Stimulated activated CD8-positive, alpha-beta memory T cell treated with anti-CD3 and anti-CD28 coated beads, Interleukin-15, amount 100 ng/mL, for 24 hours (primary cell): Measurements from ENCODE around the gene RGS21.

Experiments
- DNase-seq: peaks from one replicate; pipeline ENCODE4 v3.0.0-alpha.2; 2020; ENCODE audit warnings: low read depth

Gene RGS21

GRCh38 chr1:192378878-192379277, 62.1 kb downstream of the RGS21 start:
- no peak for DNase-seq

DNA sequence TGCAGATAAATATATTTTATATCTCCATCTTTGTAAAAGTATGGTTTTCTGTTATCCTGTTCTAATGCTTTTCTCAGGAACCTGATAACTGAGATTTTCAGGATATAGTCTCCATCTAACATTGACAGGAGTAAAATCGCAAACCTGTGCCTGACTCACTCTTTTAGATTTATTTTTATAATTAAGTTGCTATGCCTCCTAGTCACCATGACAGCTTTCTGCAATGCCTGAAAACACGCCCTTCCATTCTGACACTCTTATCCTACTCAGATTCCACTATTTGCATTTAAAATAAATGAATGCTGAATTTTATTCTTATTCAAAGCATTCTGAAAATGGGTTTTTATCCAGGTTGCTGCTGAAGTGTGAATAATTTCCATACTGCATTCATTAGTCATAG, 62.8 kb downstream of the RGS21 start:
- no peak for DNase-seq

GRCh38 chr1:192382758-192383157, 66.0 kb downstream of the RGS21 start:
- DNase-seq, result no peak

- no peak for DNase-seq
Observed at GRCh38 chr1:192386051-192386650, 69.4 kb downstream of the RGS21 start.

DNA sequence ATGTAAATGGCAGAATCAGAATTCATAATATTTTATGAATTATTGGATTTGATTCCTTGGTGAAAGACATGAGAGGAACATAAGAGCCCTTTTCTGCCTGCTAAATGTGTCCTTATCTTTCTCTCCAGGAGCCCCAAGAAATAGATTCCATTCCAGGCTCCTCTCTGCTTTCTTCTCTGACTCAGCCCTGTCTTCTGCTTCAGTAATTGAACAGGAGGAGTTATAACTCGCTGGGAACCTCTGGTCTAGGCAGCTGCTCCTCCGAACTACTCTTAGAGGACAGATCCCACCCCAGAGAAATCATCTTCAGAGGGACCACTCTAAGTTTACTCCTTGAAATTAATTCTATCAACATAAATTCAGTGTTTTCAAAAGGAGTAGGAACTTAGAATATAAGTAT, 78.4 kb downstream of the RGS21 start:
- no peak for DNase-seq

- no peak for DNase-seq
Observed at GRCh38 chr1:192395895-192396294, 79.1 kb downstream of the RGS21 start.

DNA sequence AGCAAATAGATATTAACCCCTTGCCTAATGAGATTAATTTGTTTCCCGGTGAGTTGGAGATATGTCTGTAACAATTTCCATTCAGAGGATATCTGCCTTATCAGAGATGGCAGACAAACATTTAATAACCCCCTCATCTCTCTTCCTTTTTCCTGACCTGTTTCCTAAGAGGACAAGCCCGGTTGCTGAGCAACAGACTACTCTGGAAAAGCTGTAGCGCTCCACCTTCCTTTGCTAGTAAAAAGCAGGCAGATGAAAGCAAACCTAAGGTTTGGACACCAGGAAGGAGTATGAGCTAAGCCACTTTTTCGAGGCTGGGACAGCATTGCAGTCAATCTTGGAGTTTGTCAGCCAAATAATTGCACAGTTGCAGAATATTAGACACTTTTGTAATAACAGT, 82.4 kb downstream of the RGS21 start:
- no peak for DNase-seq

GRCh38 chr1:192401825-192402224, 85.0 kb downstream of the RGS21 start:
- no peak for DNase-seq

DNA sequence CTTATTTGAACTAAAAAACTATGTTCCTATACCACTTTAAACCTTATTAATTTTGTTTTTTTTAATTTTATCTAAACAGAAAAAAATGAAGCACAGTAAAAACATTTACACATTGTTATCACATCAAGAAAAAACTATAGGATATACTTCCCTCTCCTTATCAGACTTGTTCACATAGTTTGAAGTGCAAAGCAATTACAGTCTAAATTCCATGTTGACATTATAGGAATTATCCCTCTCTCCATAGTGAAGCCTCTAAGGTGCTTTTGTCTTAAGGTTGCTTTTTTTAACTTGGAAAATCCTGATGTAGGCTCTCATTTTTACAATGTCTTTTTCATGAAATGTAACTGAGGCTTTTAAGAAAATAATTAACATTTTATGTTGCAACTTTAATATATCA, 85.8 kb downstream of the RGS21 start:
- no peak for DNase-seq

DNA sequence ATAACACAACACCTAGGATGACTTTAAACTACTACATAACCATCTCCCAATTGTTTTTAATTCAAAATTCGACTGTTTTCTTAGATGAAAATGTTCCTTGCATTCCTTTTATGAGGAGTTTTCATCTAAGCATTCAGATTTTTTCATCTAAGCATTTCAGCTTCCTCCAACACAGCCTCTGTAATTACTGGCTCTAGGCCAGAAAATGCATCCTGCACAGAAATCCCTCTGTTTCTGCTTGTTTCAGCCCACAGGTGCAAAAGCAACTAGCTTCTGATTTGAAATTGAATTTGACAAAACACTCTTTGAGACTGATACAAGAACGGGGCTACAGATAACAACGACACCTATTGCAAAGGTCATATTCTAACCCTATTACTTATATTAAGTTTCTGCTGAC, 90.4 kb downstream of the RGS21 start:
- DNase-seq, result no peak
